ENCODE results near the gene CLEC1B. TPM values are rescaled to one million over a fixed set of nuclear protein-coding genes. Genes with fewer than 3 reads are reported as not detected.
A peak's percentile ranks its signal among the peaks of the same experiment; 100 is the strongest.

CLEC1B gene
- total RNA-seq (ENCODE audit: unreplicated experiment), result not detected
- long read RNA-seq, result 0 reads

DNA sequence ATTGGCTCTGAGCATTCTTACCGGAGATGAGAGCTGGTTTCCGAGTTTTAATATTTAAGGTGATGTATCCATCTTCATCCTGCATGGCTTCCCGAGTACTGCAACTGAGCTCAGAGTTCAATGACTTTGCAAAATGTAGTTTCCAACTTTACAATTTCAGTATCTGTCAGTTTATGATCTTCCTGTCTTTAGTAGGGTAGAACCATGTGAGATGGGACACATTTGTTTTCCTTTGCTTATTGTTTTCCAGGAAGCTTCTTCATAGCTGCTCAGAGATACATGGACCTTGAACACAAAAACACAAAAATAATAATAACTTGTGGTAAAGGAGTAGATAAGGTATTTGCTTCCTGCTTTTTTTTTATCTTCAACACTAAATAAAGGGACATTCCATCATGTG, at the start of gene CLEC1B:
Gene CLEC1B, minus strand, starts transcription at position 106 of the 400 bp plus-strand sequence. Its CDS starts 21 bp downstream, at position 85.
- Mint-ChIP-seq H3K27ac (ENCODE audit: unreplicated experiment) (no peak within 1 kb of the TSS), H3K9me3 (ENCODE audit: unreplicated experiment) (no peaks in the 10 kb centered on the region), H3K27me3 (ENCODE audit: unreplicated experiment) (peaks cover 2% of the 10 kb centered on the region), H3K36me3 (ENCODE audit: low read depth, unreplicated experiment) (no peaks in the 10 kb centered on the region), H3K4me1 (ENCODE audit: unreplicated experiment) (peaks cover 2% of the 10 kb centered on the region), H3K4me3 (ENCODE audit: unreplicated experiment) (no peak within 1 kb of the TSS)
- TF ChIP-seq, protein P1, sequence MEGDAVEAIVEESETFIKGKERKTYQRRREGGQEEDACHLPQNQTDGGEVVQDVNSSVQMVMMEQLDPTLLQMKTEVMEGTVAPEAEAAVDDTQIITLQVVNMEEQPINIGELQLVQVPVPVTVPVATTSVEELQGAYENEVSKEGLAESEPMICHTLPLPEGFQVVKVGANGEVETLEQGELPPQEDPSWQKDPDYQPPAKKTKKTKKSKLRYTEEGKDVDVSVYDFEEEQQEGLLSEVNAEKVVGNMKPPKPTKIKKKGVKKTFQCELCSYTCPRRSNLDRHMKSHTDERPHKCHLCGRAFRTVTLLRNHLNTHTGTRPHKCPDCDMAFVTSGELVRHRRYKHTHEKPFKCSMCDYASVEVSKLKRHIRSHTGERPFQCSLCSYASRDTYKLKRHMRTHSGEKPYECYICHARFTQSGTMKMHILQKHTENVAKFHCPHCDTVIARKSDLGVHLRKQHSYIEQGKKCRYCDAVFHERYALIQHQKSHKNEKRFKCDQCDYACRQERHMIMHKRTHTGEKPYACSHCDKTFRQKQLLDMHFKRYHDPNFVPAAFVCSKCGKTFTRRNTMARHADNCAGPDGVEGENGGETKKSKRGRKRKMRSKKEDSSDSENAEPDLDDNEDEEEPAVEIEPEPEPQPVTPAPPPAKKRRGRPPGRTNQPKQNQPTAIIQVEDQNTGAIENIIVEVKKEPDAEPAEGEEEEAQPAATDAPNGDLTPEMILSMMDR (IDR thresholded peaks at IDR 0.05; ENCODE audit: unreplicated experiment), result no peak
- no peak for DNase-seq (ENCODE audit: low spot score)

DNA sequence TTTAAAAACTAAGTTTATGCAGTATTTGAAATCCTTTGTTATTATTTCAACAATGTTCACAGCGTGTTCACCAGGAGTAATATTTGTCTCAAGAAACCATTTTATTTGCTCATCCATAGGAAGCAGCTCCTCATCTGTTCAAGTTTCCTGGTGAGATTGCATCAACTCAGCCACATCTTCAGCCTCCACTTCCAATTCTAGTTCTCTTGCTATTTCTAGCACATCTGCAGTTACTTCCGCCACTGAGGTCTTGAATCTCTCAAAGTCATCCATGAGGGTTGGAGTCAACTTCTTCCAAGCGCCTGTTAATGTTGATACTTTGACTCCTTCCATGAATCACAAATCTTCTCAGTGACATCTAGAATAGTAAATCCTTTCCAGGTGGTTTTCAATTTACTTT, 49.6 kb upstream of the CLEC1B start:
- DNase-seq (ENCODE audit: low spot score), result no peak
- Mint-ChIP-seq H3K4me3 (ENCODE audit: unreplicated experiment) (no peak overlapping the region), H3K27ac (ENCODE audit: unreplicated experiment) (no peak overlapping the region), H3K36me3 (ENCODE audit: low read depth, unreplicated experiment) (peaks cover 7% of the 10 kb centered on the region), H3K27me3 (ENCODE audit: unreplicated experiment) (no peaks in the 10 kb centered on the region), H3K9me3 (ENCODE audit: unreplicated experiment) (no peaks in the 10 kb centered on the region), H3K4me1 (ENCODE audit: unreplicated experiment) (peaks cover 10% of the 10 kb centered on the region)
- TF ChIP-seq, protein P1 (IDR thresholded peaks at IDR 0.05; ENCODE audit: unreplicated experiment), result no peak

DNA sequence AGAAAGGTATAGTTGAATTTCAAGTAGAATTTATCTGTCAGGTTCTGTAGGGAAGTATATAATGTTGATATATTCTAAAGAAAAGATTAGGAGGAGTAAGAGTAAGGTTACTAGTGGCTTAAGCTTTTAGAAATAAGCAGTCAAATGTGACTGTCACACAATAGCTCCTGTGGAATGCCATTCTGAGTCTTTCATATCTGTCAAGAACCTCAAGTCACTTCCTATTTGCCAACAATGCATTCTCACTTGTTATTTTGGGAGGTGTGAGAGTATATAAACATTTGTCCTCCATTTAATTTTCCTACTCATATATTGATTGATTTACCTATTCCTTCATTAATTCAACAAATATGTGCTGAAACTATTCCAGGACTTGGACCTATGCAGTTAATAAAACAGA, 43.2 kb upstream of the CLEC1B start:
- TF ChIP-seq, protein P1 (IDR thresholded peaks at IDR 0.05; ENCODE audit: unreplicated experiment), result no peak
- peaks cover 23% of the 10 kb centered on the region for H3K4me1 Mint-ChIP-seq (ENCODE audit: unreplicated experiment)
- H3K9me3 Mint-ChIP-seq (ENCODE audit: unreplicated experiment), result no peaks in the 10 kb centered on the region
- H3K27ac Mint-ChIP-seq (ENCODE audit: unreplicated experiment), result peak overlapping the region; percentile 75
- H3K36me3 Mint-ChIP-seq (ENCODE audit: low read depth, unreplicated experiment), result no peaks in the 10 kb centered on the region
- H3K27me3 Mint-ChIP-seq (ENCODE audit: unreplicated experiment), result no peaks in the 10 kb centered on the region
- no peak for DNase-seq (ENCODE audit: low spot score)
- no peak overlapping the region for H3K4me3 Mint-ChIP-seq (ENCODE audit: unreplicated experiment)

DNA sequence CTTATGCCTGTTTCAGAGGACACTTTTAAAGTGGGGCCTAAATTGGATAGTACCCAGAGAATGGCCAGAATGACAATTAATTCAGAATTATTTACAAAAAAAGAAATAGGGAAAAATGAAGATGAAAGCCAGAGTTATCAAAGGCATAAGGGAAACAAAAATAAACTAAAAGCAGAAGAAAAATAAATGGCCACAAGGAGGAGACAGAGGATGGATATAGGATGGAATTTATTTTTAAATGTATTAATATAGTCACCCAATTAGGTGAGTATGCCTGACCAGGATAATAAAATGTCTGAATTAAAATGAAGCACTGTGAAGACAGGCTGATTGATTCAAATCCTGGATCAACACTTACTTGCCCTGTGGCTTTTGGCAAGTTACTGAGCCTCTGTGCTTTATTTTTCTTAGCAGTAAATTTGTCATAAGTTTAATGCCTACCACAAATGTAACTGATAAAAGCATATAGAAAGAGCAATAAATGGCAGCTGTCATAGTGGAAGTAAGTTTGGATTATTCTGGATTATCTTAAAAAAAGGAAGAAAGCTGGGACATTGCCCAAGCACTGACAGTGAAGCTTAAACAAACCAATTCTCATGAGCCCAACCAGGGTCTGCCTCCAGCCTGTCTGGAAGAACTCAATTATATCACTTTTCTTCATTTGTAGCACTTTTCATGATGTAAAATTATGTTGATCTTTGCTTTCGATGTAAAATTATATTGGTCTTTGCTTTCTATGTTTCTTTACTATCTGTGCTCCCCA, 35.0 kb upstream of the CLEC1B start:
- Mint-ChIP-seq H3K27ac (ENCODE audit: unreplicated experiment) (no peak overlapping the region), H3K4me3 (ENCODE audit: unreplicated experiment) (no peak overlapping the region), H3K27me3 (ENCODE audit: unreplicated experiment) (peaks cover 1% of the 10 kb centered on the region)

DNA sequence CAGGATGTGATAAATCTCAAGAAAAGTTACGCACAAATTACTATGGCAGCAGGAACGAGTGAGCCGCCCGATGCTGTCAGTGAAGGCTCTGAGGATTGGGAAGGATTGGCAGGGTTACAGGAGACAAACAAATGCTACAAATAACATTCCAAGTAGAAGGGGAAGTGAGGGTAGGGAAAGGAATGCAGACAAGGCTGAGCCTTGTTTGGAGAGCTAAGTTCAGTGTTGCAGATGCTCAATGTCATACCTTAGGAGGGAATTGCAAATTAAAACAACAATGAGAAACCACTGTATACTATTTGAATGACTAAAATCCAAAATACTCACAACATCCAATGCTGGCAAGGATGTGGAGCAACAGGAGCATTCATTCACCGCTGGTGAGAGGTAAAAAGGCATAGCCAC, 32.9 kb upstream of the CLEC1B start:
- Mint-ChIP-seq H3K4me3 (ENCODE audit: unreplicated experiment) (no peak overlapping the region), H3K9me3 (ENCODE audit: unreplicated experiment) (no peaks in the 10 kb centered on the region), H3K27me3 (ENCODE audit: unreplicated experiment) (peaks cover 1% of the 10 kb centered on the region)

More for the DNA sequence above, 35.0 kb upstream of the CLEC1B start:
- TF ChIP-seq, protein P1 (IDR thresholded peaks at IDR 0.05; ENCODE audit: unreplicated experiment), result peak; percentile 88
- no peaks in the 10 kb centered on the region for H3K9me3 Mint-ChIP-seq (ENCODE audit: unreplicated experiment)
- peaks cover 9% of the 10 kb centered on the region for H3K4me1 Mint-ChIP-seq (ENCODE audit: unreplicated experiment)
- no peaks in the 10 kb centered on the region for H3K36me3 Mint-ChIP-seq (ENCODE audit: low read depth, unreplicated experiment)
- no peak for DNase-seq (ENCODE audit: low spot score)

More for the DNA sequence above, 32.9 kb upstream of the CLEC1B start:
- TF ChIP-seq, protein P1 (IDR thresholded peaks at IDR 0.05; ENCODE audit: unreplicated experiment), result no peak
- no peak for DNase-seq (ENCODE audit: low spot score)
- H3K36me3 Mint-ChIP-seq (ENCODE audit: low read depth, unreplicated experiment), result no peaks in the 10 kb centered on the region
- H3K27ac Mint-ChIP-seq (ENCODE audit: unreplicated experiment), result peak overlapping the region; percentile 26
- H3K4me1 Mint-ChIP-seq (ENCODE audit: unreplicated experiment), result peaks cover 9% of the 10 kb centered on the region
